Progenitor cell of endocrine pancreas (in vitro differentiated cells): ENCODE measurements around the gene SLC35D1. TPM values are rescaled to one million over a fixed set of nuclear protein-coding genes. Genes with fewer than 3 reads are reported as not detected.

ENCODE experiments used
- DNase-seq: peaks from one replicate; pipeline ENCODE4 v3.0.0; 2021; ENCODE audit warnings: low spot score; ENCODE audit not compliant: unreplicated experiment
- H3K27ac Mint-ChIP-seq: 2 replicates; pipeline ENCODE4 v1.8.0; 2021; ENCODE audit warnings: mild to moderate bottlenecking, moderate library complexity, mixed read lengths
- H3K27me3 Mint-ChIP-seq: 2 replicates; pipeline ENCODE4 v1.8.0; 2021; ENCODE audit warnings: mixed read lengths
- H3K36me3 Mint-ChIP-seq: 2 replicates; pipeline ENCODE4 v1.8.0; 2022; ENCODE audit warnings: mixed read lengths; ENCODE audit not compliant: insufficient read depth
- H3K4me1 Mint-ChIP-seq: 2 replicates; pipeline ENCODE4 v1.8.0; 2021; ENCODE audit warnings: low read depth, mixed read lengths
- H3K4me3 Mint-ChIP-seq: 2 replicates; pipeline ENCODE4 v1.8.0; 2021; ENCODE audit warnings: low read depth, mild to moderate bottlenecking, moderate library complexity, mixed read lengths
- H3K9me3 Mint-ChIP-seq: 2 replicates; pipeline ENCODE4 v1.8.0; 2021; ENCODE audit warnings: low read depth, mixed read lengths
- long read RNA-seq: library from polyadenylated mRNA; unstranded; transcript quantifications from one replicate; pipeline ENCODE4 v2.0.0, GENCODE V29; 2020
- total RNA-seq: library from RNA; stranded (reverse); gene quantifications from 2 replicates; pipeline ENCODE4 v1.2.1, GENCODE V29; 2021
- TF ChIP-seq, protein P1 (sequence below): fragments of 200-600 bp; sonication (generic); IDR thresholded peaks from one replicate; pipeline ENCODE4 v1.5.0; 2021; ENCODE audit warnings: antibody characterized with exemption, mild to moderate bottlenecking; ENCODE audit not compliant: unreplicated experiment

Gene SLC35D1
- total RNA-seq = 11.9 and 12.2 TPM in 2 replicates
- long read RNA-seq, full-length matches to known transcripts = 2 of 8 reads
- long read RNA-seq, partial matches to known transcripts = 1 of 8 reads
- long read RNA-seq, other reads (novel, unspliced or antisense) = 5 of 8 reads

DNA sequence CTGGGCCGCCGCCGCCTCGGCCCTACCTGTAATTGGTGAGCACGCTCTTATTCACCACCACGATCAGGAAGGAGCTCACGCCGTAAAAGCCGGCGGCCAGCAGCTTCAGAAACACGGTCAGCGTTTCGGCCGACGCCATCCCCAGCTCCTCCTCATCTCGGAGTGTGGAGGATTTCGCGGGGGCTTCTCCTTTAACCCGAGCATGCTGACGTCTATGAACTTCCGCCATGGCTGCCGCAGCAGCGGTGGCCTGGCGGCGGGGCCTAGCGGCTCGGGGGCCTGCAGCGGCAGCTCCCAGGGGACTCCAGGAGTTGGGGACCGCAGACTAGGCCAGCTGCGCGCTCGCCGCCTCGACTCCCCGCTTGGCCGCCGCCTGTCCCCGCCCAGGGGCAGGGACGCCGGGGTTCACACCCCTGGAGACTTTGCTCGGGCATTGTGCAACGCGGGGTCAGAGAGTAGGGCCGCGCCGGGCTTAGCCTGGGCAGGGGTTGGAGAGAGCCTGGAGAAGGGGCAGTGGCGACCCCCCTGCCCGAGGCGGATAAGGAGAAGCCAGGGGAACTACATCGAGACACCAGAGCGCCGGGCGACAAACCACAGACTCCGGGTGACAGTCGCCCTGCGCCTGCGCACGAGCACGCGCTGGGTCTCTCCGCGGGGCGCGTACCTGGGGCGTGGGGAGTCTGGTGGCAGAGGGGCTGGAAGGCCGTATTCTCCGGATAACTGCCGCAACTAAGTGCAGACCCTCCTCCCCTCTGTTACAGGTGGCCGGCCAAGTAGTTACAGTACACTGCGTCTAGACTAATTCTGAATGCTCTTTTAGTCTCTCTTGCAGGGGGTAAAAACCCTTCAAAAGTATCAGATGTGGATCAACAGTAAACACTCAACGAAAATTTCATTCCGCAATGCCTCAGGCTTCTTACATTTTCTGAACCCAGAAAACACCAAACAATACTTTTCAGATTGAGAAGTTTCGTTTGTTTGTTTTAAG, at the start of gene SLC35D1:
SLC35D1 (minus strand) TSS at position 364 of the 988 bp plus-strand sequence; CDS start at position 229, 135 bp downstream.
- peak within 1 kb of the TSS; percentile 87 for H3K4me3 Mint-ChIP-seq
- H3K27me3 Mint-ChIP-seq = peaks cover under 1% of the 10 kb centered on the region
- TF ChIP-seq, protein P1, sequence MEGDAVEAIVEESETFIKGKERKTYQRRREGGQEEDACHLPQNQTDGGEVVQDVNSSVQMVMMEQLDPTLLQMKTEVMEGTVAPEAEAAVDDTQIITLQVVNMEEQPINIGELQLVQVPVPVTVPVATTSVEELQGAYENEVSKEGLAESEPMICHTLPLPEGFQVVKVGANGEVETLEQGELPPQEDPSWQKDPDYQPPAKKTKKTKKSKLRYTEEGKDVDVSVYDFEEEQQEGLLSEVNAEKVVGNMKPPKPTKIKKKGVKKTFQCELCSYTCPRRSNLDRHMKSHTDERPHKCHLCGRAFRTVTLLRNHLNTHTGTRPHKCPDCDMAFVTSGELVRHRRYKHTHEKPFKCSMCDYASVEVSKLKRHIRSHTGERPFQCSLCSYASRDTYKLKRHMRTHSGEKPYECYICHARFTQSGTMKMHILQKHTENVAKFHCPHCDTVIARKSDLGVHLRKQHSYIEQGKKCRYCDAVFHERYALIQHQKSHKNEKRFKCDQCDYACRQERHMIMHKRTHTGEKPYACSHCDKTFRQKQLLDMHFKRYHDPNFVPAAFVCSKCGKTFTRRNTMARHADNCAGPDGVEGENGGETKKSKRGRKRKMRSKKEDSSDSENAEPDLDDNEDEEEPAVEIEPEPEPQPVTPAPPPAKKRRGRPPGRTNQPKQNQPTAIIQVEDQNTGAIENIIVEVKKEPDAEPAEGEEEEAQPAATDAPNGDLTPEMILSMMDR = no peak
- DNase-seq = peak; percentile 83
- H3K27ac Mint-ChIP-seq = peak within 1 kb of the TSS; percentile 98
- peaks cover 20% of the 10 kb centered on the region for H3K4me1 Mint-ChIP-seq
- no peaks in the 10 kb centered on the region for H3K9me3 Mint-ChIP-seq
- peaks cover 3% of the 10 kb centered on the region for H3K36me3 Mint-ChIP-seq

DNA sequence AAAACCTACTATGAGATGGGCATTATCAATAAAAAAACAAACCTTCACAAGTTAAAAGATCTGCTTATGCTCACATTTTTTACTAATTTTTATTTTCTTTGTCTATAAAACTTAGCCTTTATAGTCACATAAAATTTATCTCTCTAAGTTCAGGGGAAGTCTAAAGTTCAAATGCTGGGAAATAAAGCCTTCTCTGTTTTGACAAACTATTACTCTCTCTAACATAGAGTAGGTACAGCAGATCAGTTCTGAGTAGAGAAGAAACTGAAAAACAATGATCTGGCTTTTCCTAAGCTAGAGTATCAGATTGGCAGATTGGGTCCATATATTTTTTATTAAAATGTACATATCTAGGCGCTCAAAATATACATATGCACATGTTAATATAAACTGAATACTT, 49.6 kb upstream of the SLC35D1 start:
- Mint-ChIP-seq H3K27ac (no peak overlapping the region), H3K36me3 (no peaks in the 10 kb centered on the region), H3K9me3 (no peaks in the 10 kb centered on the region), H3K4me3 (no peak overlapping the region), H3K4me1 (peaks cover 1% of the 10 kb centered on the region), H3K27me3 (no peaks in the 10 kb centered on the region)
- no peak for DNase-seq
- TF ChIP-seq, protein P1 = no peak

DNA sequence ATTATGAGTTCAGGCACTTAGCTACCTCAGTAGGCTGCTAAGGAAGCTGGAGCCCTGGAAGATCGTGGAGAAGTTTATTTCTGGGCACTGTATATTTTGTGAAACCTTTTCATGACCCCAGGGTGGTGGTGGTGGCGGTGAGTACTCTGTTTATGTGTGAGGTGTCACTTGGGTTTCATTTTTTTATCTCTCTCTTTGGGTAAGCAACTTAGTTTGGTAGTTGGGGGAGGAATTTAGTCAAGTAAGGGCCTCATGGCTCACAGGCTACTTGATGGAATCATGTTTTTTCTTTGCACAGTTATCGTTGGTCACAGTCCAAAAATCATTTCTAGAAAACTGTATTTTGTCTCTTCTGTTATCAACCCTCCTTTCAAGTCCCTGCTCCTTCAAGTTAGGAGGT, 46.9 kb upstream of the SLC35D1 start:
- DNase-seq = no peak
- Mint-ChIP-seq H3K4me1 (peaks cover 1% of the 10 kb centered on the region), H3K4me3 (no peak overlapping the region), H3K9me3 (no peaks in the 10 kb centered on the region), H3K36me3 (no peaks in the 10 kb centered on the region), H3K27ac (no peak overlapping the region), H3K27me3 (no peaks in the 10 kb centered on the region)
- TF ChIP-seq, protein P1 = no peak

DNA sequence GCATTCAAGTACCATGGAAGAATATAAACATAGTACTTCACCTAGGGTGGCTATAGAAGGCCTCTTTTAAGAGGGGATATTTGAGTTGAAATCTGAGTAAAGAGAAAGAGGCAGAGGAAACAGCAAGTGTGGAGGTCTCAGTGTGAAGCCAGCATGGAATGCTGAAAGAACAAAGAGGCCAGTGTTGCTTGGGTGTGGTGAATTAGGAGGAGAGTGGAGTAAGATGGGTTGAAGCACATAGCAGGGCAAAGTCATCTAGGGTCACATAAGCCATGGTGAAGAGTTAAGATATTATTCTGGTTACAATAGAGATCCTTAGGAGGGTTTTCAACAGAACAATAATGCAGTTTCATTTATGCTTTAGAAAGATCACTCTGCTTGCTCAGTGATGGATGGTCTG, 43.4 kb upstream of the SLC35D1 start:
- H3K27me3 Mint-ChIP-seq = no peaks in the 10 kb centered on the region
- H3K4me1 Mint-ChIP-seq = no peaks in the 10 kb centered on the region
- H3K36me3 Mint-ChIP-seq = no peaks in the 10 kb centered on the region
- no peak for DNase-seq
- no peak overlapping the region for H3K27ac Mint-ChIP-seq
- TF ChIP-seq, protein P1 = no peak
- no peak overlapping the region for H3K4me3 Mint-ChIP-seq
- no peaks in the 10 kb centered on the region for H3K9me3 Mint-ChIP-seq

DNA sequence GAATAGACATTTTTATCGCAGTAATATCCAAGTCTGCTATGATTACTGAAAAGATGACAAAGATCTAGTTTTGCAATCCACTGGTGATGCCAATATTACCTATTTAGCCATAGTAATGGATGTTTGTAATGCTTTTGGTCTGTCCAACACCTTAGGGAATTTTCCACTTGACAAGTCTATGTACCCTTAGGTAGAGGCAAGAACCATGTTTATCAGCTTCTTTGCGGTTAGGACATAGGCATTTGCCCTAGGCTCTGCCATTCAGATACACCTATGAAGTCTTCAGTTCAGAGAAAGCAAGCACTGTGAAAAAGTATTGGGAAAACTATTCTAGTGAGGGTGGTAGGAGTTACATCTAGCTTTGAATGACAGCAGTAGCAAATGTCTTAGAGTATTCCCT, 40.2 kb upstream of the SLC35D1 start:
- Mint-ChIP-seq H3K27me3 (no peaks in the 10 kb centered on the region), H3K36me3 (no peaks in the 10 kb centered on the region), H3K27ac (no peak overlapping the region), H3K4me1 (no peaks in the 10 kb centered on the region), H3K9me3 (no peaks in the 10 kb centered on the region), H3K4me3 (no peak overlapping the region)
- no peak for DNase-seq
- TF ChIP-seq, protein P1 = no peak
